PC-9 (cell line): ENCODE results near the gene PIAS1.

Source experiments
- EZH2 ChIP-seq: fragments of 200-600 bp; sonication (generic); IDR thresholded peaks from 2 replicates; pipeline ENCODE4 v1.8.0; 2017; ENCODE audit warnings: antibody characterized with exemption, low read depth
- TF ChIP-seq, protein P1 (sequence below): fragments of 200-600 bp; sonication (generic); conservative IDR thresholded peaks from 2 replicates; pipeline ENCODE4 v1.6.1; 2017; ENCODE audit warnings: mixed run types, antibody characterized with exemption, mild to moderate bottlenecking, moderate library complexity

DNA sequence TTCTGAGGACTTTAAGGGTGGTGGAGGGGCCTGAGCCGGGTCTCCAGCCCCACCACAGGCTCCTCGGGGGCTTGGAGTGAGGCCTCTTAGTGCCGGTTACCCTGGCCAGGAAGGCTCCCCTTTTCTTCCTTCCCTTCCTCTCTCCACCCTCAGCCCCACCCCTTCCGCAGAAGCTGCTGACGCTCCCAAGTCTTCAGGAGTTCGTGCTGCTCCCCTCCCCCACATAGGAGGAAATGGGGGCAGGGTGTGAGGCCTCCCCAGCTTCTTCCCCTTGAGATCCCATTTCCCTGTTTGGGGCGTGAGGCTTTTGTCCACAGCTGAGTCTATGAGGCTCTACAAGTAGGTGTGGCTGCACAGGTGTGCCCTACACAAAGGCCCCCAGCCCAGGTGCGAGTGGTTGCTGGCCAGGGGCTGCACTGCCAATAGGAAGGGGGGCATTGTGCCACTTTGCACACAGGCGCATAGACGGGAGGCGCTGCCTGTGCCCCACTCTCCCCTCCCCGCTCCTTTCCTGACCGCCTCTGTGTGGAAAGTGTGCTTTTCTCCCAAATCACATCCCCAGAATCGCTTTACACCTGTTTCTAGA lies 151.9 kb downstream of the PIAS1 start:
- TF ChIP-seq EZH2, result no peak
- TF ChIP-seq, protein P1, sequence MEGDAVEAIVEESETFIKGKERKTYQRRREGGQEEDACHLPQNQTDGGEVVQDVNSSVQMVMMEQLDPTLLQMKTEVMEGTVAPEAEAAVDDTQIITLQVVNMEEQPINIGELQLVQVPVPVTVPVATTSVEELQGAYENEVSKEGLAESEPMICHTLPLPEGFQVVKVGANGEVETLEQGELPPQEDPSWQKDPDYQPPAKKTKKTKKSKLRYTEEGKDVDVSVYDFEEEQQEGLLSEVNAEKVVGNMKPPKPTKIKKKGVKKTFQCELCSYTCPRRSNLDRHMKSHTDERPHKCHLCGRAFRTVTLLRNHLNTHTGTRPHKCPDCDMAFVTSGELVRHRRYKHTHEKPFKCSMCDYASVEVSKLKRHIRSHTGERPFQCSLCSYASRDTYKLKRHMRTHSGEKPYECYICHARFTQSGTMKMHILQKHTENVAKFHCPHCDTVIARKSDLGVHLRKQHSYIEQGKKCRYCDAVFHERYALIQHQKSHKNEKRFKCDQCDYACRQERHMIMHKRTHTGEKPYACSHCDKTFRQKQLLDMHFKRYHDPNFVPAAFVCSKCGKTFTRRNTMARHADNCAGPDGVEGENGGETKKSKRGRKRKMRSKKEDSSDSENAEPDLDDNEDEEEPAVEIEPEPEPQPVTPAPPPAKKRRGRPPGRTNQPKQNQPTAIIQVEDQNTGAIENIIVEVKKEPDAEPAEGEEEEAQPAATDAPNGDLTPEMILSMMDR, result no peak
